Fibroblast of gingiva (primary cell): ENCODE data around the gene CHADL.
A peak's percentile ranks its signal among the peaks of the same experiment; 100 is the strongest.

Experiments used
- DNase-seq: peaks from one replicate; pipeline ENCODE4 v3.0.0-alpha.2; 2011; ENCODE audit warnings: low read depth

The CHADL gene

GRCh38 chr22:41256254-41257253 lies 15.8 kb upstream of the CHADL start:
- peak; percentile 85 for DNase-seq

- DNase-seq = no peak
Observed at GRCh38 chr22:41254230-41254629, 13.5 kb upstream of the CHADL start.

- no peak for DNase-seq
Observed at GRCh38 chr22:41252365-41252764, 11.6 kb upstream of the CHADL start.

GRCh38 chr22:41250127-41250526 lies 9.4 kb upstream of the CHADL start:
- DNase-seq = no peak

GRCh38 chr22:41249442-41249841 lies 8.7 kb upstream of the CHADL start:
- no peak for DNase-seq

- DNase-seq = no peak
Observed at GRCh38 chr22:41248758-41249157, 8.0 kb upstream of the CHADL start.

- DNase-seq = no peak
Observed at GRCh38 chr22:41248314-41248713, 7.6 kb upstream of the CHADL start.

GRCh38 chr22:41247703-41248102 lies 7.0 kb upstream of the CHADL start:
- no peak for DNase-seq

GRCh38 chr22:41245917-41246499 lies 5.3 kb upstream of the CHADL start:
- no peak for DNase-seq

- no peak for DNase-seq
Observed at GRCh38 chr22:41243361-41243760, 2.6 kb upstream of the CHADL start.

- DNase-seq = no peak
Observed at GRCh38 chr22:41242396-41243117, 1.8 kb upstream of the CHADL start.

- DNase-seq = no peak
Observed at GRCh38 chr22:41241133-41241676, 474 bp upstream of the CHADL start.

- no peak for DNase-seq
Observed at GRCh38 chr22:41239443-41240128, 1.1 kb downstream of the CHADL start.

- DNase-seq = no peak
Observed at GRCh38 chr22:41238570-41239442, 1.9 kb downstream of the CHADL start.

- DNase-seq = no peak
Observed at GRCh38 chr22:41237707-41238569, 2.8 kb downstream of the CHADL start.

- no peak for DNase-seq
Observed at GRCh38 chr22:41237036-41237706, 3.6 kb downstream of the CHADL start.

- DNase-seq = no peak
Observed at GRCh38 chr22:41234815-41235695, 5.7 kb downstream of the CHADL start.

- no peak for DNase-seq
Observed at GRCh38 chr22:41231369-41231768, 9.4 kb downstream of the CHADL start.
